Neutrophil (primary cell): Measurements from ENCODE around the gene ERAL1.
"Not testable (repeated sequence)": the region's sequence is repeated elsewhere in the genome, so short reads cannot be mapped to it uniquely, and the experiment has no call there.

ENCODE experiments used
- H3K27ac ChIP-seq: fragments of 200-600 bp; sonication (generic); 2 replicates; pipeline ENCODE4 v1.5.1; 2016; ENCODE audit warnings: mild to moderate bottlenecking, moderate library complexity
- H3K27me3 ChIP-seq: fragments of 200-600 bp; sonication (generic); 2 replicates; pipeline ENCODE4 v1.6.0; 2016; ENCODE audit warnings: mild to moderate bottlenecking
- H3K36me3 ChIP-seq: fragments of 200-600 bp; sonication (generic); 2 replicates; pipeline ENCODE4 v1.5.1; 2017
- H3K4me1 ChIP-seq, 2 experiments: fragments of 200-600 bp in 1 of 2; sonication (generic) in 1 of 2; 1 replicate in 1 of 2; 2 replicates in 1 of 2; pipeline versions ENCODE4 v1.5.1 to v1.6.1; 2013 to 2016; ENCODE audit warnings: low read depth in 1 of 2, low read length in 1 of 2, mild to moderate bottlenecking in 1 of 2, moderate library complexity in 1 of 2; ENCODE audit not compliant: control insufficient read depth in 1 of 2, insufficient read depth in 1 of 2
- H3K4me3 ChIP-seq, 2 experiments: fragments of 200-600 bp in 1 of 2; sonication (generic) in 1 of 2; 1 replicate in 1 of 2; 2 replicates in 1 of 2; pipeline ENCODE4 v1.5.1; 2013 to 2016; ENCODE audit warnings: low read depth in 1 of 2, low read length in 1 of 2, mild to moderate bottlenecking in 1 of 2, moderate library complexity in 1 of 2
- H3K9me3 ChIP-seq: fragments of 200-600 bp; sonication (generic); 2 replicates; pipeline ENCODE4 v1.5.1; 2016
- CTCF ChIP-seq: fragments of 200-600 bp; sonication (generic); IDR thresholded peaks from 2 replicates; pipeline ENCODE4 v1.5.1; 2016; ENCODE audit warnings: antibody characterized with exemption

Gene ERAL1

GRCh38 chr17:28900986-28901726, 46.3 kb downstream of the ERAL1 start:
- Histone ChIP-seq H3K27me3 (no peaks in the 10 kb centered on the region), H3K9me3 (no peaks in the 10 kb centered on the region), H3K36me3 (peaks cover 32% of the 10 kb centered on the region), H3K4me1 (peaks cover 53 to 58% of the 10 kb centered on the region in 2 experiments), H3K4me3 (peak overlapping the region; percentile 84 to 85), H3K27ac (peak overlapping the region; percentile 94)
- no peak for TF ChIP-seq CTCF

GRCh38 chr17:28901866-28902818, 47.3 kb downstream of the ERAL1 start:
- Histone ChIP-seq H3K9me3 (no peaks in the 10 kb centered on the region), H3K4me3 (peak overlapping the region; percentile 84 to 85), H3K4me1 (peaks cover 48 to 51% of the 10 kb centered on the region in 2 experiments), H3K36me3 (peaks cover 42% of the 10 kb centered on the region), H3K27me3 (no peaks in the 10 kb centered on the region), H3K27ac (peak overlapping the region; percentile 94)
- TF ChIP-seq CTCF: no peak

GRCh38 chr17:28902819-28903545, 48.2 kb downstream of the ERAL1 start, which contains the start of gene DHRS13:
TSS of gene DHRS13 (minus strand) at chr17:28903079. CDS start at chr17:28902944, 135 bp downstream.
- H3K36me3 ChIP-seq: peaks cover 50% of the 10 kb centered on the region
- peak; percentile 100 for TF ChIP-seq CTCF
- H3K27ac ChIP-seq: peak within 1 kb of the TSS; percentile 94
- no peaks in the 10 kb centered on the region for H3K9me3 ChIP-seq
- H3K4me3 ChIP-seq: peak within 1 kb of the TSS; percentile 84 to 85
- H3K4me1 ChIP-seq: peaks cover 45 to 46% of the 10 kb centered on the region in 2 experiments
- H3K27me3 ChIP-seq: no peaks in the 10 kb centered on the region

GRCh38 chr17:28903546-28903841, 48.7 kb downstream of the ERAL1 start:
- Histone ChIP-seq H3K27ac (peak overlapping the region; percentile 94), H3K4me1 (peaks cover 40 to 41% of the 10 kb centered on the region in 2 experiments), H3K36me3 (peaks cover 50% of the 10 kb centered on the region), H3K4me3 (peak overlapping the region in 1 of 2 experiments; percentile 84)
- not testable (repeated sequence) for H3K9me3 ChIP-seq, H3K27me3 ChIP-seq

GRCh38 chr17:28904800-28905199, 50.0 kb downstream of the ERAL1 start:
- H3K4me1 ChIP-seq: peaks cover 29% of the 10 kb centered on the region in 2 experiments
- no peaks in the 10 kb centered on the region for H3K27me3 ChIP-seq
- peaks cover 58% of the 10 kb centered on the region for H3K36me3 ChIP-seq
- no peak for TF ChIP-seq CTCF
- no peaks in the 10 kb centered on the region for H3K9me3 ChIP-seq
- H3K27ac ChIP-seq: peak overlapping the region; percentile 94
- H3K4me3 ChIP-seq: no peak overlapping the region
